Left lung (tissue), 10 donors: ENCODE measurements around the gene INPP5A. TPM values are rescaled to one million over a fixed set of nuclear protein-coding genes. Genes with fewer than 3 reads are reported as not detected.

Source experiments
- ATAC-seq: fragments of 200-7000 bp; cut with Tn5 transposase; one replicate; pipeline ENCODE4 v1.9.1; 2020; ENCODE audit warnings: moderate library complexity
- DNase-seq, 4 donors: peaks; one replicate each; pipeline ENCODE4 v3.0.0-alpha.2; 2013 to 2020
- H3K27ac ChIP-seq, 2 donors: fragments of 200-600 bp; sonication (generic) in 1 of 2; one replicate each; pipeline versions ENCODE4 v1.5.0 to v1.8.0; 2020 to 2021
- H3K27me3 ChIP-seq, 2 donors: fragments of 200-600 bp; sonication (generic) in 1 of 2; one replicate each; pipeline versions ENCODE4 v1.5.0 to v1.8.0; 2020 to 2021
- H3K36me3 ChIP-seq, 2 donors: fragments of 200-600 bp; sonication (generic) in 1 of 2; one replicate each; pipeline versions ENCODE4 v1.5.0 to v1.8.0; 2020 to 2021
- H3K4me1 ChIP-seq, 2 donors: fragments of 200-600 bp; one replicate each; pipeline ENCODE4 v1.8.0; 2021
- H3K4me3 ChIP-seq, 2 donors: fragments of 200-600 bp; sonication (generic) in 1 of 2; one replicate each; pipeline versions ENCODE4 v1.5.0 to v1.8.0; 2020 to 2021; ENCODE audit warnings: mild to moderate bottlenecking in 1 of 2
- H3K9me3 ChIP-seq, 2 donors: fragments of 200-600 bp; sonication (generic) in 1 of 2; one replicate each; pipeline versions ENCODE4 v1.5.0 to v1.8.0; 2020 to 2021
- CTCF ChIP-seq, 2 donors: fragments of 200-600 bp; sonication (generic) in 1 of 2; IDR thresholded peaks; one replicate each; pipeline versions ENCODE4 v1.5.0 to v1.8.0; 2021; ENCODE audit warnings: antibody characterized with exemption in 2 of 2
- intact Hi-C, 2 donors: fragments of 100-400 bp; cut with DNase I; formaldehyde crosslinking; loops; one replicate each; pipeline versions ENCODE4 v1.11.2 to v1.14.2; 2022
- polyA plus RNA-seq, 6 donors: library from polyadenylated mRNA; unstranded; fragments of 120-200 nt; gene quantifications; one replicate each; pipeline ENCODE4 v1.2.1, GENCODE V29; 2013; ENCODE audit not compliant: insufficient read length in 6 of 6
- total RNA-seq, 2 donors: library from RNA; stranded (reverse); fragmentation: NEBNext Ultra II Directional; extraction: Animal tissue kit (Norgen Biotek cat#: 25700); gene quantifications; one replicate each; pipeline ENCODE4 v1.2.1, GENCODE V29; 2021
- donor health status: DM: no; HTN: yes; CAD: no.
- donor health status: DM: no; HTN: no; CAD: no.

Gene INPP5A
- total and polyA plus RNA-seq, 8 donors: 32.0 to 44.0 (median 36.8) TPM

- intact Hi-C loops: no loop called here
- ATAC-seq: peak; percentile 51
These were observed 38.0 kb downstream of the INPP5A start for GRCh38 chr10:132575320-132576201.

GRCh38 chr10:132576671-132577349 is 39.2 kb downstream of the INPP5A start:
- intact Hi-C loops: no loop called here
- H3K36me3 ChIP-seq: no peaks in the 10 kb centered on the region
- DNase-seq (peak in 1 of 4 donors; percentile 61), ATAC-seq (no peak)
- no peaks in the 10 kb centered on the region for H3K9me3 ChIP-seq
- peaks cover 25 to 50% of the 10 kb centered on the region in 2 donors for H3K4me1 ChIP-seq
- H3K27ac ChIP-seq: no peak overlapping the region
- no peaks in the 10 kb centered on the region for H3K27me3 ChIP-seq
- H3K4me3 ChIP-seq: no peak overlapping the region
- no peak for TF ChIP-seq CTCF (IDR thresholded peaks at IDR 0.05)

More at GRCh38 chr10:132575320-132576201, 38.0 kb downstream of the INPP5A start:
- peak; percentile 46 to 79 (median 70) for DNase-seq
- no peak for TF ChIP-seq CTCF (IDR thresholded peaks at IDR 0.05)
- Histone ChIP-seq H3K27ac (peak overlapping the region; percentile 28 to 44), H3K27me3 (no peaks in the 10 kb centered on the region), H3K4me1 (peaks cover 28 to 63% of the 10 kb centered on the region in 2 donors), H3K9me3 (no peaks in the 10 kb centered on the region), H3K36me3 (no peaks in the 10 kb centered on the region), H3K4me3 (no peak overlapping the region)

GRCh38 chr10:132577350-132578003 is 39.9 kb downstream of the INPP5A start:
- Histone ChIP-seq H3K4me3 (no peak overlapping the region), H3K27ac (no peak overlapping the region), H3K36me3 (no peaks in the 10 kb centered on the region), H3K9me3 (no peaks in the 10 kb centered on the region), H3K4me1 (peaks cover 18 to 43% of the 10 kb centered on the region in 2 donors), H3K27me3 (no peaks in the 10 kb centered on the region)
- peak; percentile 16 for ATAC-seq
- no peak for TF ChIP-seq CTCF (IDR thresholded peaks at IDR 0.05)
- intact Hi-C loops: no loop called here
- DNase-seq: peak in 2 of 4 donors; percentile 34 to 82

GRCh38 chr10:132578287-132578951 is 40.8 kb downstream of the INPP5A start:
- no peaks in the 10 kb centered on the region for H3K9me3 ChIP-seq
- no peaks in the 10 kb centered on the region for H3K36me3 ChIP-seq
- H3K4me1 ChIP-seq: peaks cover 16 to 41% of the 10 kb centered on the region in 2 donors
- no peak overlapping the region for H3K27ac ChIP-seq
- H3K4me3 ChIP-seq: no peak overlapping the region
- DNase-seq (peak in 1 of 4 donors; percentile 55), ATAC-seq (no peak)
- no peaks in the 10 kb centered on the region for H3K27me3 ChIP-seq
- TF ChIP-seq CTCF (IDR thresholded peaks at IDR 0.05): no peak
- intact Hi-C loops: no loop called here
